Type B pancreatic cell (in vitro differentiated cells): ENCODE results near the gene COL26A1. TPM values are rescaled to one million over a fixed set of nuclear protein-coding genes. Genes with fewer than 3 reads are reported as not detected.

Source experiments
- DNase-seq: peaks from one replicate; pipeline ENCODE4 v3.0.0; 2021; ENCODE audit warnings: mixed read lengths; ENCODE audit not compliant: unreplicated experiment; ENCODE audit errors: extremely low spot score
- H3K27ac Mint-ChIP-seq: 2 replicates; pipeline ENCODE4 v1.8.0; 2021; ENCODE audit warnings: mild to moderate bottlenecking, mixed read lengths
- H3K27me3 Mint-ChIP-seq: 2 replicates; pipeline ENCODE4 v1.8.0; 2021; ENCODE audit warnings: mixed read lengths
- H3K36me3 Mint-ChIP-seq: 2 replicates; pipeline ENCODE4 v1.8.0; 2021; ENCODE audit warnings: mixed read lengths
- H3K4me1 Mint-ChIP-seq: one replicate; pipeline ENCODE4 v1.8.0; 2021; ENCODE audit warnings: mixed read lengths; ENCODE audit not compliant: unreplicated experiment
- H3K4me3 Mint-ChIP-seq: 2 replicates; pipeline ENCODE4 v1.8.0; 2021; ENCODE audit warnings: mild to moderate bottlenecking, mixed read lengths
- H3K9me3 Mint-ChIP-seq: 2 replicates; pipeline ENCODE4 v1.8.0; 2021; ENCODE audit warnings: mixed read lengths
- total RNA-seq: library from RNA; stranded (reverse); gene quantifications from 2 replicates; pipeline ENCODE4 v1.2.1, GENCODE V29; 2021; ENCODE audit warnings: low replicate concordance
- TF ChIP-seq, protein P1 (sequence below): fragments of 200-600 bp; sonication (generic); conservative IDR thresholded peaks from 2 replicates; pipeline ENCODE4 v1.5.0; 2021; ENCODE audit warnings: antibody characterized with exemption, mild to moderate bottlenecking

Gene COL26A1
- total RNA-seq, 1 donor from 2014 or later, result 47.9 TPM

DNA sequence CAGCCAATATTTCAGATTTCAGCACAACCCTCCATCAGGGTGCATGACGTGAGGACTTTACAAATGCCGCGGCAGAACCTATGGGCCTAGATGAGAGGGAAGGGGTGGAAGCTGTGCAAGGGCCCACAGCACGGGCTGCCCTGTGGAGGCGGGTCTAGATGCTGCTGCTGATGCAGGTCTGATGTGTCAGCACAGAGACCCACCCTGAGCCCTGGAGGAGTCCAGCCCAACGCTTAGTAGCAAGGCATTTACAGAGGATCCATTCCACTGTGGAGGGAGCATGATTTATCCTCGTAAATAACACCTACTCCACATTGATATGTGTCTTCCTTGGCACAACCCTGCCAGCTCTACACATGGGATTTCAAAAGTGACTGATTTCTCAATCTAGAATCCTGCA, 217.9 kb downstream of the COL26A1 start:
- DNase-seq, result no peak
- Mint-ChIP-seq H3K9me3 (peaks cover 18% of the 10 kb centered on the region), H3K27ac (no peak overlapping the region), H3K4me1 (peaks cover 3% of the 10 kb centered on the region), H3K4me3 (no peak overlapping the region), H3K27me3 (no peaks in the 10 kb centered on the region), H3K36me3 (no peaks in the 10 kb centered on the region)
- TF ChIP-seq, protein P1, sequence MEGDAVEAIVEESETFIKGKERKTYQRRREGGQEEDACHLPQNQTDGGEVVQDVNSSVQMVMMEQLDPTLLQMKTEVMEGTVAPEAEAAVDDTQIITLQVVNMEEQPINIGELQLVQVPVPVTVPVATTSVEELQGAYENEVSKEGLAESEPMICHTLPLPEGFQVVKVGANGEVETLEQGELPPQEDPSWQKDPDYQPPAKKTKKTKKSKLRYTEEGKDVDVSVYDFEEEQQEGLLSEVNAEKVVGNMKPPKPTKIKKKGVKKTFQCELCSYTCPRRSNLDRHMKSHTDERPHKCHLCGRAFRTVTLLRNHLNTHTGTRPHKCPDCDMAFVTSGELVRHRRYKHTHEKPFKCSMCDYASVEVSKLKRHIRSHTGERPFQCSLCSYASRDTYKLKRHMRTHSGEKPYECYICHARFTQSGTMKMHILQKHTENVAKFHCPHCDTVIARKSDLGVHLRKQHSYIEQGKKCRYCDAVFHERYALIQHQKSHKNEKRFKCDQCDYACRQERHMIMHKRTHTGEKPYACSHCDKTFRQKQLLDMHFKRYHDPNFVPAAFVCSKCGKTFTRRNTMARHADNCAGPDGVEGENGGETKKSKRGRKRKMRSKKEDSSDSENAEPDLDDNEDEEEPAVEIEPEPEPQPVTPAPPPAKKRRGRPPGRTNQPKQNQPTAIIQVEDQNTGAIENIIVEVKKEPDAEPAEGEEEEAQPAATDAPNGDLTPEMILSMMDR, result no peak

GRCh38 chr7:101581891-101582290, 219.2 kb downstream of the COL26A1 start:
- no peak overlapping the region for H3K27ac Mint-ChIP-seq

GRCh38 chr7:101582971-101583370, 220.3 kb downstream of the COL26A1 start:
- Mint-ChIP-seq H3K4me3 (no peak overlapping the region), H3K9me3 (peaks cover 18% of the 10 kb centered on the region), H3K4me1 (peaks cover 14% of the 10 kb centered on the region), H3K27me3 (no peaks in the 10 kb centered on the region), H3K27ac (no peak overlapping the region), H3K36me3 (no peaks in the 10 kb centered on the region)
- TF ChIP-seq, protein P1, result no peak
- DNase-seq, result no peak

More at GRCh38 chr7:101581891-101582290, 219.2 kb downstream of the COL26A1 start:
- peaks cover 18% of the 10 kb centered on the region for H3K9me3 Mint-ChIP-seq
- TF ChIP-seq, protein P1, result no peak
- peaks cover 7% of the 10 kb centered on the region for H3K4me1 Mint-ChIP-seq
- no peaks in the 10 kb centered on the region for H3K36me3 Mint-ChIP-seq
- DNase-seq, result no peak
- no peaks in the 10 kb centered on the region for H3K27me3 Mint-ChIP-seq
- no peak overlapping the region for H3K4me3 Mint-ChIP-seq

DNA sequence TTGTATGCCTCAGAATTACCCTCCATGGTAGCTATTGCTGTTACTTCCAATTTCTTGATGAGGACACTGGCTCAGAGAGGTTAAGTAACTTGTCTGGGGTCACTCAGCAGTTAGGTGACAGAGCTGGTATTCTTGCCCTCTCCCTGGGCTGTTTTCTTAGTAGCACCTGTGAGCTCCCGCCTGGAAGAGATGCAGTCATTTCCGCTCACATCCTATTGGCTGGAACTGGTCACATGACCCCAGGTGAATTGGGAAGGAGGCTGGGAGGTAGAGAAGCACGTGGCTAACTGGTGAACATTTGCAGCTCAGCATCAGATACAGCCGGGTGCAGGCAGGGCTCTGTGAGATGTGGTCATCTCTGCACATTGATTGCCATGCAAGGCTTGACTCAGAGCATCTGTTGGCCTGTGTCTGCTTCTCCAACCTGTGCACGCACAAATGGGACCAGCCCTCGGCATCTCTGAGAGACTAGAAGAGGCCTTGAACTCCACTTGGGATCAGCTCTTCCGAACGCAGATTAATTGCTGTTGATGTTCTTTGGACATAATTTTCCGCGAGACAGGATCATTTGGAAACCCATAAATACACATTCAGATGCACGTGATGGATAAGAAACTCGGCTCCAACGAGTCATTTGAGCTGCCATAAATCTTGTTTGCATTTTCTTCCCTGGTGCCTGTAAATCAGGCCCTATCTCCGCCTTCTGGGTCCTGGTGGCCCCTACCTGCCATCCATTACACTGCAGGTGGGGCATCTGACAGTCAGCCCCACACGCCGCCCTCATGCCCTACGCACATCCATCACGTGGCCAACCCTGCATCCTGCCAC, 223.6 kb downstream of the COL26A1 start:
- H3K9me3 Mint-ChIP-seq, result peaks cover 8% of the 10 kb centered on the region
- peaks cover 21% of the 10 kb centered on the region for H3K4me1 Mint-ChIP-seq
- TF ChIP-seq, protein P1, result no peak
- H3K27ac Mint-ChIP-seq, result peak overlapping the region; percentile 64
- no peaks in the 10 kb centered on the region for H3K36me3 Mint-ChIP-seq
- DNase-seq, result peak; percentile 48
- no peaks in the 10 kb centered on the region for H3K27me3 Mint-ChIP-seq
- H3K4me3 Mint-ChIP-seq, result no peak overlapping the region

- Mint-ChIP-seq H3K4me3 (no peak overlapping the region), H3K4me1 (peaks cover 21% of the 10 kb centered on the region), H3K36me3 (peaks cover 1% of the 10 kb centered on the region), H3K27ac (peak overlapping the region; percentile 64), H3K9me3 (peaks cover 8% of the 10 kb centered on the region), H3K27me3 (peaks cover 1% of the 10 kb centered on the region)
- DNase-seq, result no peak
- TF ChIP-seq, protein P1, result no peak
These were observed 224.4 kb downstream of the COL26A1 start for GRCh38 chr7:101586906-101587677.
